Measurements from ENCODE around the gene LDLRAD3.

The LDLRAD3 gene

DNA sequence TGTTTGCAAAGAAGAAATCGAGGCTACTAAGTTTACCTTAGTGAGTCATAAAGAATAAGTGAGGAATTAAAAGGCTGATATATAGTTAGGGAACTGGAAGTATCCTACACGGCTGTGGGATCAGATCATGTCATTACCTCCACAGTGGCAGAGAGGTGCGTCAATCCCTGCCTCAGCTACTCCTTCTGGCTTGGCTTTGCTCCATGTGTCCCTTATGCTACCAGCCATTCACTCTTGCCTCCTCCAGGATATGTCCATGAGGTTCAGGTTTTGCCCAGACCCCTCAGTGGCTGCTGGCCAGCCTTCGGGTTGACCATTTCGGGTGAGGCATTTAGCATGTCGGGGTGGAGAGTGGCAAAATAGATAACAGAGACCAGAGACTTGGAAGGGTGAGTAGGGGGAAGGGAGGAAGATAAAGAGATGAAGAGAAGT lies 153.4 kb downstream of the LDLRAD3 start:
- TF ChIP-seq, protein P1, sequence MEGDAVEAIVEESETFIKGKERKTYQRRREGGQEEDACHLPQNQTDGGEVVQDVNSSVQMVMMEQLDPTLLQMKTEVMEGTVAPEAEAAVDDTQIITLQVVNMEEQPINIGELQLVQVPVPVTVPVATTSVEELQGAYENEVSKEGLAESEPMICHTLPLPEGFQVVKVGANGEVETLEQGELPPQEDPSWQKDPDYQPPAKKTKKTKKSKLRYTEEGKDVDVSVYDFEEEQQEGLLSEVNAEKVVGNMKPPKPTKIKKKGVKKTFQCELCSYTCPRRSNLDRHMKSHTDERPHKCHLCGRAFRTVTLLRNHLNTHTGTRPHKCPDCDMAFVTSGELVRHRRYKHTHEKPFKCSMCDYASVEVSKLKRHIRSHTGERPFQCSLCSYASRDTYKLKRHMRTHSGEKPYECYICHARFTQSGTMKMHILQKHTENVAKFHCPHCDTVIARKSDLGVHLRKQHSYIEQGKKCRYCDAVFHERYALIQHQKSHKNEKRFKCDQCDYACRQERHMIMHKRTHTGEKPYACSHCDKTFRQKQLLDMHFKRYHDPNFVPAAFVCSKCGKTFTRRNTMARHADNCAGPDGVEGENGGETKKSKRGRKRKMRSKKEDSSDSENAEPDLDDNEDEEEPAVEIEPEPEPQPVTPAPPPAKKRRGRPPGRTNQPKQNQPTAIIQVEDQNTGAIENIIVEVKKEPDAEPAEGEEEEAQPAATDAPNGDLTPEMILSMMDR (conservative IDR thresholded peaks at IDR 0.05; ENCODE audit: low read depth): no peak
- H3K27ac ChIP-seq: no peak overlapping the region
- ChIA-PET CTCF (no interaction called here), POLR2A (ENCODE audit: low non-redundant PET) (interaction anchor here (0.6 kb wide), 1 partner anchor 382 kb away, joined by 3 read pairs; no protein-coding TSS in a partner anchor)
- DNase-seq (ENCODE audit: low spot score): no peak

- no peak overlapping the region for H3K27ac ChIP-seq
- TF ChIP-seq, protein P1 (conservative IDR thresholded peaks at IDR 0.05; ENCODE audit: low read depth): no peak
- POLR2A ChIA-PET (ENCODE audit: low non-redundant PET): no interaction called here
Measured at GRCh38 chr11:36098087-36098486, 154.2 kb downstream of the LDLRAD3 start.

GRCh38 chr11:36098853-36099375 lies 155.1 kb downstream of the LDLRAD3 start:
- no peak for DNase-seq (ENCODE audit: low spot score)
- TF ChIP-seq, protein P1 (conservative IDR thresholded peaks at IDR 0.05; ENCODE audit: low read depth): no peak
- ChIA-PET POLR2A (ENCODE audit: low non-redundant PET) (no interaction called here), CTCF (no interaction called here)
- H3K27ac ChIP-seq: no peak overlapping the region

More at GRCh38 chr11:36098087-36098486, 154.2 kb downstream of the LDLRAD3 start:
- DNase-seq (ENCODE audit: low spot score): no peak
- CTCF ChIA-PET: no interaction called here

- H3K27ac ChIP-seq: no peak overlapping the region
- CTCF ChIA-PET: interaction anchor here (0.6 kb wide), 1 partner anchor 68 kb away, joined by 7 read pairs; no protein-coding TSS in a partner anchor
- POLR2A ChIA-PET (ENCODE audit: low non-redundant PET): no interaction called here
- TF ChIP-seq, protein P1 (conservative IDR thresholded peaks at IDR 0.05; ENCODE audit: low read depth): no peak
- no peak for DNase-seq (ENCODE audit: low spot score)
Measured at GRCh38 chr11:36101466-36101865, 157.6 kb downstream of the LDLRAD3 start.

GRCh38 chr11:36102868-36103267 lies 159.0 kb downstream of the LDLRAD3 start:
- H3K27ac ChIP-seq: no peak overlapping the region
- CTCF ChIA-PET: no interaction called here
- POLR2A ChIA-PET (ENCODE audit: low non-redundant PET): no interaction called here
- no peak for DNase-seq (ENCODE audit: low spot score)
- TF ChIP-seq, protein P1 (conservative IDR thresholded peaks at IDR 0.05; ENCODE audit: low read depth): no peak

DNA sequence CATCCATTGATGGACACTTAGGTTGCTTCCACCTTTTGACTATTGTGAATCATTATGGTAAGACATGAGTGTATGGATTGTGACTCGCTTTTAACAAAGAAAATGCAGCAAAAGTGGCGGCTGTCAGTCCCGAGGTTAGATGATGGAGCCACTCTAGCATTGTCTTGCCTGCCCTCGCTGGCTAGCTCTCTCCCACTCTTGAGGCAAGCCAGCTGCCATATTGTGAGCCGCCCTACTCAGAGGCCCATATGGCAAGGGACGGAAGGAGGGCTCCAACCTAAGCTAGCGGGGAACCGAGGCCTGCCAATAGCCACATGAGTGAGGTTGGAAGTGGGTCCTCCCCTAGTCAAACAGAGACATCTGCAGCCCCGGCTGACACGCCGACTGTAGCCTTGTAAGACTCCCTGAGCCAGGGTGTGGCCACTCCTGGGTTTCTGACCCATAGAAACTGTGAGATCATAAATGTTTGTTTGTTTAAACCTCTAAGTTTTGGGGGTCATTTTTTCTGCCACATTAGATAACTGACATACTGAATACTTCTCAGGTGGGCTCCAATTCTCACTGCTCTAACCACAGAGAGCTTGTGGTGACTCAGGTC lies 160.2 kb downstream of the LDLRAD3 start:
- no peak overlapping the region for H3K27ac ChIP-seq
- POLR2A ChIA-PET (ENCODE audit: low non-redundant PET): no interaction called here
- TF ChIP-seq, protein P1 (conservative IDR thresholded peaks at IDR 0.05; ENCODE audit: low read depth): no peak
- CTCF ChIA-PET: no interaction called here
- DNase-seq (ENCODE audit: low spot score): no peak
